DND-41 (cell line): ENCODE measurements around the gene BICC1.

Experiments
- CTCF ChIP-seq: IDR thresholded peaks from 2 replicates; pipeline ENCODE4 v1.5.1; 2012; ENCODE audit warnings: borderline replicate concordance, low read length, moderate library complexity, mild to moderate bottlenecking; ENCODE audit not compliant: poor library complexity, severe bottlenecking; ENCODE audit errors: extremely low read depth
- EZH2 ChIP-seq: IDR thresholded peaks from 3 replicates; pipeline ENCODE4 v1.6.1; 2012; ENCODE audit warnings: borderline replicate concordance, low read depth, mild to moderate bottlenecking, moderate library complexity, low read length, inconsistent platforms; ENCODE audit not compliant: severe bottlenecking

- TF ChIP-seq CTCF: no peak
- TF ChIP-seq EZH2: no peak
These were observed 342.1 kb downstream of the BICC1 start for GRCh38 chr10:58854811-58855210.
